Trophoblast cell (in vitro differentiated cells and primary cell): ENCODE measurements around the gene ZNF592.
"Not testable (repeated sequence)": the region's sequence is repeated elsewhere in the genome, so short reads cannot be mapped to it uniquely, and the experiment has no call there.

Experiments
- DNase-seq, 2 donors: peaks; one replicate each; pipeline ENCODE4 v3.0.0-alpha.2; 2016
- H2AFZ ChIP-seq: 2 replicates; pipeline ENCODE4 v1.6.1; 2013; ENCODE audit warnings: low read length, moderate library complexity, mild to moderate bottlenecking; ENCODE audit not compliant: insufficient read depth, poor library complexity
- H2AK5ac ChIP-seq: 2 replicates; pipeline ENCODE4 v1.6.1; 2013; ENCODE audit warnings: mild to moderate bottlenecking, low read length
- H2BK120ac ChIP-seq: 2 replicates; pipeline ENCODE4 v1.6.1; 2013; ENCODE audit warnings: low read length, mild to moderate bottlenecking, moderate library complexity; ENCODE audit not compliant: insufficient read depth, poor library complexity
- H2BK12ac ChIP-seq: 2 replicates; pipeline ENCODE4 v1.6.1; 2013; ENCODE audit warnings: mild to moderate bottlenecking, low read length, moderate library complexity
- H2BK5ac ChIP-seq: 2 replicates; pipeline ENCODE4 v1.6.1; 2013; ENCODE audit warnings: low read length, low read depth, moderate library complexity, mild to moderate bottlenecking; ENCODE audit not compliant: poor library complexity
- H3K14ac ChIP-seq: 2 replicates; pipeline ENCODE4 v1.6.1; 2013; ENCODE audit warnings: mild to moderate bottlenecking, low read length
- H3K18ac ChIP-seq: 2 replicates; pipeline ENCODE4 v1.6.1; 2013; ENCODE audit warnings: mild to moderate bottlenecking, low read length
- H3K23ac ChIP-seq: 2 replicates; pipeline ENCODE4 v1.6.1; 2013; ENCODE audit warnings: low read length
- H3K27ac ChIP-seq: 2 replicates; pipeline ENCODE4 v1.5.1; 2013; ENCODE audit warnings: low read depth, mild to moderate bottlenecking, inconsistent platforms, low read length, moderate library complexity
- H3K27me3 ChIP-seq: 2 replicates; pipeline ENCODE4 v1.6.1; 2013; ENCODE audit warnings: inconsistent platforms, mild to moderate bottlenecking, low read length, moderate library complexity; ENCODE audit not compliant: insufficient read depth
- H3K36me3 ChIP-seq, 2 experiments: 1 replicate in 1 of 2; 2 replicates in 1 of 2; pipeline ENCODE4 v1.6.1; 2013; ENCODE audit warnings: low read length in 2 of 2, mild to moderate bottlenecking in 2 of 2, moderate library complexity in 1 of 2; ENCODE audit not compliant: insufficient read depth in 2 of 2, control insufficient read depth in 1 of 2
- H3K4ac ChIP-seq: 2 replicates; pipeline ENCODE4 v1.6.1; 2013; ENCODE audit warnings: low read depth, mild to moderate bottlenecking, low read length, moderate library complexity
- H3K4me1 ChIP-seq, 2 experiments: 1 replicate in 1 of 2; 2 replicates in 1 of 2; pipeline ENCODE4 v1.6.1; 2013; ENCODE audit warnings: low read length in 2 of 2, mild to moderate bottlenecking in 2 of 2, moderate library complexity in 1 of 2; ENCODE audit not compliant: insufficient read depth in 2 of 2, control insufficient read depth in 1 of 2
- H3K4me2 ChIP-seq: 2 replicates; pipeline ENCODE4 v1.6.1; 2013; ENCODE audit warnings: inconsistent platforms, mild to moderate bottlenecking, low read length, moderate library complexity
- H3K4me3 ChIP-seq: 2 replicates; pipeline ENCODE4 v1.5.1; 2013; ENCODE audit warnings: mild to moderate bottlenecking, low read depth, low read length, inconsistent platforms
- H3K79me1 ChIP-seq: one replicate; pipeline ENCODE4 v1.6.1; 2013; ENCODE audit warnings: low read length
- H3K79me2 ChIP-seq: 2 replicates; pipeline ENCODE4 v1.6.1; 2013; ENCODE audit warnings: low read length, mild to moderate bottlenecking; ENCODE audit not compliant: control insufficient read depth, insufficient read depth, poor library complexity
- H3K9ac ChIP-seq: 2 replicates; pipeline ENCODE4 v1.6.1; 2013; ENCODE audit warnings: mild to moderate bottlenecking, low read length
- H3K9me3 ChIP-seq: 2 replicates; pipeline ENCODE4 v1.6.1; 2013; ENCODE audit warnings: low read depth, mild to moderate bottlenecking, control low read depth, inconsistent platforms, low read length; ENCODE audit not compliant: insufficient read depth
- H4K12ac ChIP-seq: 2 replicates; pipeline ENCODE4 v1.6.1; 2013; ENCODE audit warnings: low read depth, mild to moderate bottlenecking, low read length, moderate library complexity
- H4K8ac ChIP-seq: 2 replicates; pipeline ENCODE4 v1.6.1; 2013; ENCODE audit warnings: low read depth, mild to moderate bottlenecking, low read length, moderate library complexity
- H4K91ac ChIP-seq: one replicate; pipeline ENCODE4 v1.6.1; 2013; ENCODE audit warnings: low read depth, mild to moderate bottlenecking, low read length, moderate library complexity
- WGBS: extraction: QIAGEN DNeasy Blood & Tissue Kit; methylation state at CpG from one replicate; pipeline ENCODE4 v1.1.7; 2013; ENCODE audit warnings: missing lambda C conversion rate; ENCODE audit not compliant: insufficient read length, insufficient coverage; ENCODE audit errors: extremely low coverage; 5-methylcytosine and 5-hydroxymethylcytosine counted together

Gene ZNF592

DNA sequence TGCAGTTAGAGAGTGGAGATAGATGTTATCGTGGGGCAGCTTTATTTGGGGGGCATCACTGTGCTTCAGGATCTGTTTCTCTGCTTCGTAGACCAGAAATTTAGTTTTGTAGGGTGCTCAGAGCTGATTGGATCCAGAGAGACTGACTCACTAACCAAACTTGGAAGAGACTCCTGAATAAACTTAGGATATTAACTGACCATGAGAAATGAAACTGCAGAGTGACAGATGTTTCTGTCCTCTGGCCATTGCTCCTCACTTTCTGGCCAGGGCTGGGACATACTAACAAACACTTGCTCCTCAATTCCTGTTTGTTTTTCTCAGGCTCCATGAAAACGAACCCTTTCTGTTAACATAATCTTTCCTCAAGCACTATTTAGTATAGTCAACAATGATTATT lies 4.3 kb downstream of the ZNF592 start:
- Histone ChIP-seq H4K12ac (no peak overlapping the region), H3K27ac (no peak overlapping the region), H3K9ac (no peak overlapping the region), H2BK12ac (no peak overlapping the region), H2BK120ac (no peak overlapping the region), H3K79me2 (peaks cover 40% of the 10 kb centered on the region), H2BK5ac (no peak overlapping the region), H3K4me3 (no peak overlapping the region), H3K27me3 (no peaks in the 10 kb centered on the region), H2AFZ (no peak overlapping the region), H3K36me3 (peaks cover 2 to 3% of the 10 kb centered on the region in 2 experiments), H3K79me1 (peaks cover 8% of the 10 kb centered on the region), H2AK5ac (no peak overlapping the region), H3K18ac (no peak overlapping the region), H3K4me1 (peaks cover 0 to 4% of the 10 kb centered on the region in 2 experiments), H3K14ac (no peak overlapping the region), H3K23ac (no peak overlapping the region), H3K4ac (peak overlapping the region; percentile 98), H4K91ac (no peak overlapping the region), H3K9me3 (no peaks in the 10 kb centered on the region), H3K4me2 (no peak overlapping the region), H4K8ac (no peak overlapping the region)
- no peak for DNase-seq
- WGBS: no CpG with 5 or more reads among the region's 3 CpGs

DNA sequence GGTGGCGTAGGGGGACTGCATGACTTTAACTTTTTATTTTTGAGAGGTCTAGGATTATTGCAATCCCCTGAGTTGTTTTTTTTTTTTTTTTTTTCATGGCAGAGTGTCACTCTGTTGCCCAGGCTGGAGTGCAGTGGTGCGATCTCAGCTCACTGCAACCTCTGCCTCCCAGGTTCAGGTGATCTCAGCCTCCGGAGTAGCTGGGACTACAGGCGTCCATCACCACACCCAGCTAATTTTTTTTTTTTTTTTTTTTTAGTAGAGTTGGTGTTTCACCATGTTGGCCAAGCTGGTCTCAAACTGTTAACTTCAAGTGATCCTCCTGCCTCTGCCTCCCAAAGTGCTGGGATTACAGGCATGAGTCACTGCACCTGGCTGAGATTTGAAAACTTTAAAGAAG lies 6.5 kb downstream of the ZNF592 start:
- WGBS: no CpG with 5 or more reads among the region's 4 CpGs

DNA sequence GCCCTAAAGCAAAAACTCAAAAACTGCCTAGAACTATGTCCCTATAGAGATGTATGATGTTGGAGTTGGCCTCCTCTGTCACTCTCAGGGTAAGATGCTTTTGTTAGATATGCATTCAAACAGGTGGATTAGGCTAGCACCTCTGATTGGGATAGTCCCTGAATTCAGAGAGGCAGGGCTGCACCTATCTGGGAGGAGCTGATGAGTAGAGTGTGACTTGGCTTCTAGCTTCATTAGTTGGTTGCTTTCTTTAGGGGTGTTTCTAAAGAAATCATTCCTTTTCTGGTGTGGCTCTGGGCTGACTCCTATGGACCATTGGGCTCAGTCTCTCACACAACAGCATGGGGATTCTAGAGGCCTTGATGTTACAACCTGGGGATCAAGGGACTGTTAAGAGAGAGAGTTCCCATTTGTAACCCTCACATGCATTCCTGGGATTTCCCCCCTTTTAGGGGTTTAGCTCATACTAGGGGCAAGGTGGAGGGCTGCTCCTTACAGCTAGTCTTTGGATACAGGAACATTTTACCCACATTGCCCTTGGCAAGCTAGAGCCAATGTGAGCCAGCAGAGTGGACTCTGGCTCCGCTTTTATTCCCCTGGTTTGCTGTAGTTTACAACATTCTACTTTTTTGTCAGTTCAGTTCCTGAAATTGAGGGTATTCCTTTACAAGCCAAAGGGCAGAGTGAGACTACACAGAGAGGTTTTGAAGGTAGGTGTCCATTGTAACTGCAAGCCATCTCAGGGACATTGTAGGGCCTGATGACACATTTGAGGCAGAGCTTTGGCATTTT lies 7.5 kb downstream of the ZNF592 start:
- H3K9ac ChIP-seq: peak overlapping the region; percentile 57
- H2AFZ ChIP-seq: no peak overlapping the region
- no peak overlapping the region for H2BK120ac ChIP-seq
- H2BK5ac ChIP-seq: no peak overlapping the region
- peaks cover 0 to 4% of the 10 kb centered on the region in 2 experiments for H3K4me1 ChIP-seq
- H3K4me3 ChIP-seq: no peak overlapping the region
- H3K18ac ChIP-seq: no peak overlapping the region
- no peak overlapping the region for H4K8ac ChIP-seq
- H2BK12ac ChIP-seq: no peak overlapping the region
- WGBS: no CpG with 5 or more reads among the region's 1 CpG
- no peak overlapping the region for H4K12ac ChIP-seq
- peak overlapping the region; percentile 95 for H3K4ac ChIP-seq
- no peak overlapping the region for H3K4me2 ChIP-seq
- H3K9me3 ChIP-seq: no peaks in the 10 kb centered on the region
- H3K36me3 ChIP-seq: peaks cover 2 to 3% of the 10 kb centered on the region in 2 experiments
- H4K91ac ChIP-seq: no peak overlapping the region
- H3K27ac ChIP-seq: no peak overlapping the region
- no peak for DNase-seq
- H3K79me1 ChIP-seq: no peaks in the 10 kb centered on the region
- H3K14ac ChIP-seq: no peak overlapping the region
- no peak overlapping the region for H2AK5ac ChIP-seq
- no peak overlapping the region for H3K23ac ChIP-seq
- peaks cover 39% of the 10 kb centered on the region for H3K79me2 ChIP-seq
- H3K27me3 ChIP-seq: no peaks in the 10 kb centered on the region

More for the DNA sequence above, 6.5 kb downstream of the ZNF592 start:
- not testable (repeated sequence) for H2BK120ac ChIP-seq, H4K8ac ChIP-seq, H3K9ac ChIP-seq, H3K9me3 ChIP-seq, DNase-seq, H3K4me2 ChIP-seq, H2BK12ac ChIP-seq, H3K79me1 ChIP-seq, H3K14ac ChIP-seq, H3K27me3 ChIP-seq, H2AK5ac ChIP-seq, H2BK5ac ChIP-seq, H3K27ac ChIP-seq, H4K12ac ChIP-seq, H4K91ac ChIP-seq, H2AFZ ChIP-seq, H3K4me3 ChIP-seq, H3K18ac ChIP-seq, H3K23ac ChIP-seq, H3K4me1 ChIP-seq, H3K36me3 ChIP-seq
- peak overlapping the region; percentile 85 for H3K4ac ChIP-seq
- H3K79me2 ChIP-seq: peaks cover 36% of the 10 kb centered on the region

DNA sequence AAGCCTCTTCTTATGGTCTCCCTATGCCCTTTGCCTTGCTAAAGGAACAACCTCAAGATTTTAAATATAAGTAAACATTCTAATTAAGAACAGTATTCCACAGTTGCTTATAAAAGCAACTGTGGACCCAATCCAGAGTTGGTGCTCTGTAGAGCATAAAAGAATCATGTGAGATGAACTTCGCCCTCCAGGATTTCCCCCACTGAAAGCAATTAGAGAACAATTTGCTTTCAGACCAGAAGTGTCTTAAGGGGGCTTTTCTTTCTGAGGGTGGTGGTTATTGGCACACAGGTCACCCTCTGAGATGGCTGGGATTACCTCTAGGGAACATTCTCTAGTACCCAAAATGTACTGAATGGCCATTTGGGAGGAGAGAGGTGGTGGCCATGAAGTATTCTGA lies 10.6 kb downstream of the ZNF592 start:
- no peak for DNase-seq
- Histone ChIP-seq H3K23ac (no peak overlapping the region), H3K36me3 (peaks cover 0 to under 1% of the 10 kb centered on the region in 2 experiments), H3K14ac (no peak overlapping the region), H4K91ac (no peak overlapping the region), H3K4ac (peak overlapping the region; percentile 13), H3K79me2 (peaks cover 38% of the 10 kb centered on the region), H3K9ac (no peak overlapping the region), H2AK5ac (no peak overlapping the region), H3K18ac (no peak overlapping the region), H3K4me2 (no peak overlapping the region), H3K4me1 (peaks cover 2 to 7% of the 10 kb centered on the region in 2 experiments), H4K12ac (no peak overlapping the region), H2BK120ac (no peak overlapping the region), H3K4me3 (no peak overlapping the region), H3K79me1 (no peaks in the 10 kb centered on the region), H3K27ac (no peak overlapping the region), H3K9me3 (no peaks in the 10 kb centered on the region), H2AFZ (no peak overlapping the region), H3K27me3 (no peaks in the 10 kb centered on the region), H2BK12ac (no peak overlapping the region), H4K8ac (no peak overlapping the region), H2BK5ac (no peak overlapping the region)
- no CpG with 5 or more reads among the region's 1 CpG for WGBS
